PC-3 (cell line): Measurements from ENCODE around the gene FAM241B. TPM values are rescaled to one million over a fixed set of nuclear protein-coding genes. Genes with fewer than 3 reads are reported as not detected.

Source experiments
- ATAC-seq: fragments of 200-7000 bp; cut with Tn5 transposase; 2 replicates; pipeline ENCODE4 v1.9.1; 2020; ENCODE audit warnings: mild to moderate bottlenecking, moderate library complexity
- BruUV-seq: library from RNA; stranded (reverse); fragments of 400-500 nt; replicated peaks from 2 replicates; lab custom pipeline; 2021; lab: Mats Ljungman, UMichigan
- CTCF ChIA-PET: fragments of 300-600 bp; sonication (Branson Sonifier 250); formaldehyde crosslinking; loops from one replicate; lab custom pipeline; 2022; ENCODE audit warnings: antibody characterized with exemption; lab: Charles Lee
- POLR2A ChIA-PET: fragments of 300-600 bp; sonication (Branson Sonifier 250); formaldehyde crosslinking; loops from one replicate; lab custom pipeline; 2022; ENCODE audit warnings: antibody characterized with exemption; ENCODE audit not compliant: unreplicated experiment; lab: Charles Lee
- DNase-seq: peaks from one replicate; pipeline ENCODE4 v3.0.0-alpha.2; 2015
- H2AFZ ChIP-seq: fragments of 300-600 bp; sonication (generic); 2 replicates; pipeline ENCODE4 v1.6.0; 2016; ENCODE audit warnings: antibody characterized with exemption, low read length
- H3F3A ChIP-seq: fragments of 300-600 bp; sonication (generic); one replicate; pipeline ENCODE4 v1.6.0; 2017; ENCODE audit warnings: antibody characterized with exemption, low read length, control low read depth, mild to moderate bottlenecking; ENCODE audit not compliant: unreplicated experiment
- H3K27ac ChIP-seq: fragments of 300-600 bp; sonication (generic); 2 replicates; pipeline ENCODE4 v1.5.1; 2016; ENCODE audit warnings: mild to moderate bottlenecking, low read length
- H3K27me3 ChIP-seq: fragments of 300-600 bp; sonication (generic); 2 replicates; pipeline ENCODE4 v1.6.1; 2016; ENCODE audit warnings: low read length, mixed read lengths
- H3K36me3 ChIP-seq: fragments of 300-600 bp; sonication (generic); 2 replicates; pipeline ENCODE4 v1.6.1; 2016; ENCODE audit warnings: low read depth, mixed run types, low read length, mixed read lengths
- H3K4me1 ChIP-seq: fragments of 300-600 bp; sonication (generic); 2 replicates; pipeline ENCODE4 v1.5.1; 2016; ENCODE audit warnings: low read length; ENCODE audit not compliant: insufficient read depth
- H3K4me2 ChIP-seq: fragments of 300-600 bp; sonication (generic); 2 replicates; pipeline ENCODE4 v1.6.0; 2016; ENCODE audit warnings: low read length
- H3K4me3 ChIP-seq: fragments of 300-600 bp; sonication (generic); 2 replicates; pipeline ENCODE4 v1.5.1; 2016; ENCODE audit warnings: mild to moderate bottlenecking, low read length, mixed read lengths
- H3K79me2 ChIP-seq: fragments of 300-600 bp; sonication (generic); 2 replicates; pipeline ENCODE4 v1.6.1; 2017; ENCODE audit warnings: low read length, mixed read lengths
- H3K9ac ChIP-seq: fragments of 300-600 bp; sonication (generic); 2 replicates; pipeline ENCODE4 v1.6.0; 2016; ENCODE audit warnings: mild to moderate bottlenecking, low read length
- H3K9me2 ChIP-seq: fragments of 300-600 bp; sonication (generic); replicated peaks from 2 replicates; pipeline ENCODE4 v1.6.1; 2016; ENCODE audit warnings: mixed run types, low read length, mixed read lengths
- H3K9me3 ChIP-seq: fragments of 300-600 bp; sonication (generic); 2 replicates; pipeline ENCODE4 v1.6.1; 2016; ENCODE audit warnings: low read length, mixed read lengths
- H4K20me1 ChIP-seq: fragments of 300-600 bp; sonication (generic); 2 replicates; pipeline ENCODE4 v1.6.1; 2016; ENCODE audit warnings: low read length, mixed read lengths
- EZH2 ChIP-seq: fragments of 300-600 bp; sonication (generic); IDR thresholded peaks from one replicate; pipeline ENCODE4 v1.6.1; 2017; ENCODE audit warnings: antibody characterized with exemption, mild to moderate bottlenecking, low read length; ENCODE audit not compliant: unreplicated experiment
- EZH2phosphoT487 ChIP-seq: fragments of 300-600 bp; sonication (generic); IDR thresholded peaks from 2 replicates; pipeline ENCODE4 v1.6.1; 2018; ENCODE audit warnings: mild to moderate bottlenecking, antibody characterized with exemption, low read length, borderline replicate concordance
- intact Hi-C: fragments of 100-400 bp; cut with micrococcal nuclease; formaldehyde crosslinking; loops from 2 replicates; pipeline ENCODE4 v1.9.0; 2023
- total RNA-seq: library from RNA; depleted of rRNA; stranded (reverse); fragments of >200 nt; gene quantifications from 2 replicates; pipeline ENCODE4 v1.2.3, GENCODE V29; 2014
- TF ChIP-seq, protein P1 (sequence below): fragments of 300-600 bp; sonication (generic); conservative IDR thresholded peaks from 2 replicates; pipeline ENCODE4 v1.5.1; 2017; ENCODE audit warnings: antibody characterized with exemption, low read depth, mild to moderate bottlenecking, low read length

FAM241B gene
- total RNA-seq, 1 experiment from 2014 or later = 45.4 TPM

- intact Hi-C loops = no loop called here
- Histone ChIP-seq H3K79me2 (peaks cover 17% of the 10 kb centered on the region), H3K27me3 (no peaks in the 10 kb centered on the region), H3K4me3 (no peak overlapping the region), H3K9me2 (no peaks in the 10 kb centered on the region), H3K4me1 (peaks cover 16% of the 10 kb centered on the region), H4K20me1 (no peaks in the 10 kb centered on the region), H2AFZ (no peak overlapping the region), H3K9me3 (no peaks in the 10 kb centered on the region), H3K4me2 (no peak overlapping the region), H3K9ac (no peak overlapping the region), H3K27ac (no peak overlapping the region), H3K36me3 (peaks cover 9% of the 10 kb centered on the region; the same call in 1 of the 2 replicates), H3F3A (no peaks in the 10 kb centered on the region)
- no peak for TF ChIP-seq EZH2
- TF ChIP-seq, protein P1, sequence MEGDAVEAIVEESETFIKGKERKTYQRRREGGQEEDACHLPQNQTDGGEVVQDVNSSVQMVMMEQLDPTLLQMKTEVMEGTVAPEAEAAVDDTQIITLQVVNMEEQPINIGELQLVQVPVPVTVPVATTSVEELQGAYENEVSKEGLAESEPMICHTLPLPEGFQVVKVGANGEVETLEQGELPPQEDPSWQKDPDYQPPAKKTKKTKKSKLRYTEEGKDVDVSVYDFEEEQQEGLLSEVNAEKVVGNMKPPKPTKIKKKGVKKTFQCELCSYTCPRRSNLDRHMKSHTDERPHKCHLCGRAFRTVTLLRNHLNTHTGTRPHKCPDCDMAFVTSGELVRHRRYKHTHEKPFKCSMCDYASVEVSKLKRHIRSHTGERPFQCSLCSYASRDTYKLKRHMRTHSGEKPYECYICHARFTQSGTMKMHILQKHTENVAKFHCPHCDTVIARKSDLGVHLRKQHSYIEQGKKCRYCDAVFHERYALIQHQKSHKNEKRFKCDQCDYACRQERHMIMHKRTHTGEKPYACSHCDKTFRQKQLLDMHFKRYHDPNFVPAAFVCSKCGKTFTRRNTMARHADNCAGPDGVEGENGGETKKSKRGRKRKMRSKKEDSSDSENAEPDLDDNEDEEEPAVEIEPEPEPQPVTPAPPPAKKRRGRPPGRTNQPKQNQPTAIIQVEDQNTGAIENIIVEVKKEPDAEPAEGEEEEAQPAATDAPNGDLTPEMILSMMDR = no peak
- TF ChIP-seq EZH2phosphoT487 = no peak
- DNase-seq (no peak), ATAC-seq (no peak)
- ChIA-PET POLR2A (no interaction called here), CTCF (no interaction called here)
- BruUV-seq = no TSS peak
Measured at GRCh38 chr10:69632516-69633199, 2.6 kb downstream of the FAM241B start.

DNA sequence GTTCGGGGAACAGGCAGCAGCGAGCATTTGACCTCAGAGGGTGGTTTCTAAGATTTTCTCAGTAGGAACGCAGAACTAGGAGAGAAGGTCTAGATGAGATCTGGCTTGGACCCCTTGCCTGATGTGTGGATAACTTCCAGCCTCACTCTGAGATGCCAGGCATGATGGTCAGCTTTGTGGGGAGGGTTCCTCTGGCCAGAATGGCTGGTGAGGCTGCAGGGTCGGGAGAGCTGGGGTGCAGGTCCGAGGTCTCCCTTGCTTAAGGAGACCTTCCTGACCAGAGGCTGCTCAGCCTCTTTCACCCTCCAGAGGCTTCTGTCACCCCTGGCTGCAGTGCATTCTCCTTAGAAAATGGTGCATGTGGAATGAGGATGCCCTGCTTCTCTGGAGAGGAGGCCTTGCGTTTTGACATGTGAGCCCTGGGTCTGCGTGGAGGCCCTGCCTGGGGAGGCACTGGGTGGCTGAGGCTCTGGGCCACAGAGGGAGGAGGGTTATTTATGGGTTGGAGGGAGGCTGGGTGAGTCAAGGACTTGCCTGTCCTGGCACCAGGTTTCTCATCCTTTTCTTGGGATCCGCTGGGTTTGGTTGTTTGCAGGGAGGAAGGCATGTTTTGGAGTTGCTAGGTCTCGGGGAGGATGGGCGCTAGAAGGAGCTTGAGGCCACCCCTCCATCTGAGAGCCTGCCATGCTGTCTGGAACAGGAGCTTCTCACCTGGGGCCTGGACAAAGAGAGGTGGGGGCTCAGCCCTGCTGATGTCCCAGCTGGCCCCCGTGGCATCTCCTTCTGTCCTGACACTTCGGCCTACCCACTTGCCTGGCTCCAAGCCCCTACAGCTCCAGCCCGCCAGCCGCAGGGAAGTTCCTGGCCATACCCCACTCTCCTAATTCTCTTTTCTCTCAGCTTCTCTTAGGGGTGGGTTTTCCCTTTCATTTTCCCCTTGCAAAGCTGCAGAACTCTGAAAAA lies 3.9 kb downstream of the FAM241B start:
- H3K9ac ChIP-seq = no peak overlapping the region
- H3F3A ChIP-seq = no peaks in the 10 kb centered on the region
- H3K36me3 ChIP-seq = peaks cover 9% of the 10 kb centered on the region; the same call in 1 of the 2 replicates
- no peaks in the 10 kb centered on the region for H3K9me2 ChIP-seq
- no peak overlapping the region for H3K4me2 ChIP-seq
- H3K79me2 ChIP-seq = peaks cover 17% of the 10 kb centered on the region
- no peaks in the 10 kb centered on the region for H3K9me3 ChIP-seq
- no peak for DNase-seq
- no peak overlapping the region for H3K27ac ChIP-seq
- ATAC-seq = no peak
- no peak overlapping the region for H2AFZ ChIP-seq
- no peak overlapping the region for H3K4me3 ChIP-seq
- CTCF ChIA-PET = no interaction called here
- no TSS peak for BruUV-seq
- intact Hi-C loops = no loop called here
- no peaks in the 10 kb centered on the region for H4K20me1 ChIP-seq
- peaks cover 16% of the 10 kb centered on the region for H3K4me1 ChIP-seq
- POLR2A ChIA-PET = interaction anchor here (0.6 kb wide), 1 partner anchor 62 kb away, joined by 3 read pairs; no protein-coding TSS in a partner anchor
- H3K27me3 ChIP-seq = no peaks in the 10 kb centered on the region
- TF ChIP-seq EZH2 (no peak), EZH2phosphoT487 (no peak)
- TF ChIP-seq, protein P1 = no peak
